NCI-H226 (cell line): ENCODE measurements around the gene STEAP1B.

ENCODE experiments used
- DNase-seq: peaks from one replicate; pipeline ENCODE4 v3.0.0-alpha.2; 2015

The STEAP1B gene

GRCh38 chr7:22427104-22427503 is 72.9 kb downstream of the STEAP1B start:
- no peak for DNase-seq

- no peak for DNase-seq
Measured at GRCh38 chr7:22426463-22427094, 73.4 kb downstream of the STEAP1B start.

GRCh38 chr7:22425361-22425760 is 74.6 kb downstream of the STEAP1B start:
- no peak for DNase-seq

GRCh38 chr7:22422831-22423615 is 77.0 kb downstream of the STEAP1B start:
- DNase-seq: no peak

- no peak for DNase-seq
Measured at GRCh38 chr7:22420973-22421635, 78.9 kb downstream of the STEAP1B start.

GRCh38 chr7:22420008-22420407 is 80.0 kb downstream of the STEAP1B start:
- DNase-seq: no peak

DNA sequence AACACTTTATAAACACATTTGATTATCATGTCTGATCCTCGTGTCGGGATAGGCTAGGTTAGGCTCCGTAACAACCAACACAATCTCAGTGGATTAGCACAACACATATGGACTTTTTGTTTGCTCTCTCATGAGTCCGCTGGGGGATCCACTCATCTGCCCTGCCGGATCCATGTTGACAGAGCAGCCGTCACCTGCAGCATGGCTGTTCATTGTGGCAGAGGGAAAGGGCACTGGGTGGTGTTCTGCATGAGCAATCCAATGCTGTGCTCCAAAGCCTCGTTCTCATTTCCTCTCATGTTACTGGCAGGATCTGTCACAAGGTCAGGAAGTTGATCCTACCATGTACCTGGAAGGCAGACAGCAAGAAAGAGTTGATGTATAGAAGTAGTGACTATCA is 80.5 kb downstream of the STEAP1B start:
- DNase-seq: no peak

DNA sequence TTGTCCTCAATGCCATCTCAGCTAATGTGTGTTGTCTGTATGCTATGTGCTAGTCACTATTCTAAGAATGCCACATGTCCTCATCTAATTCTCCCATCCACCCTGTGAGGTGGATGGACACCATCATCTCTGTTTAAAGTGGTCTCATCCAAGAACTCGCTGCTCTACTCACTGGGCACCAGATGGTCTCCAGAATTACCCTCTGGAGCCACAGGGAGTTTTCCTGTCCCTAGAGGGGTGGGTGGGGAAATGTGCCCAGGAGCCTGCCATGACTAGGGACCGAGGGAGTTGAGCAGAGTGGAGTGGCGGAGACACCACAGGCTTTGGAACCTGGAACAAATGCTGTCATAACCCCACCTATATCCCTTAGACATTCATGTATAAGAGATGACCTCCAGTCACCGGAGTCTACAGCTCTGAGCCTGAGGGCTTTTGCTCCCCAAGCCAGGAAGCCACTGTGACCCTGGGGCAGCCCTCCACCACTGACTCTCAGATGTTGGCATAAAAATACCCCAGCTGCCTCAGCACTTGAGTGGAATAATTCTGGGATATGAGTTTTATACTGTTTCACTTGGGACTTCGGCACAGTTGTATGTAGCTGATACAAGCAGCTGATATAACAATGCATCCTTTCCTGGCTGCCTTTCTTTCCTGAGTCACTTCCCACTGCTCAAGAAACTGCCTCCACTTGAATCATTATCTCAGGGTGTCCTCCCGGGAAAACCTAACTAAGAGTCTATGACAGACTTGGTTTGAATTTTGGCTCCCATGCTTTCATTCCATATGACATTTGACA is 81.5 kb downstream of the STEAP1B start:
- no peak for DNase-seq

DNA sequence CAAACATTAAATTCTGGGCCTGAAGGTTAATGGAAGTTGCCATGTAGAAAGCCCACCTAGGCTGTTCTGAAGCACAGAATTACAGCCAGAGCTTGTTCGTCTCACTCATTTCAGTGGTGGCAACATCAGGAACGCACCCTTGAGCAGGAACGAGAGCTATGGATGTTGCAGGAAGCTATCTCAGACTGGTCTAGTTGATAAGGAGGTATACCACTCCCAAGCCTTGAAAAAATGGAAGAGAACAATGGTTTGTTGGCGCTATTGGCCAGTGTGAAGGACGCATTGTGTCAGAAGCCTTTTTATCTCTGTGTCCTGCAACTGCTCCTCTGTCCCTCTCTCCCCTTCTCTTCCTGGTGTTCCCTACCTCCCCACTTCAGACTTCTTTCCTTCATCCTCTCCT is 82.1 kb downstream of the STEAP1B start:
- DNase-seq: no peak

DNA sequence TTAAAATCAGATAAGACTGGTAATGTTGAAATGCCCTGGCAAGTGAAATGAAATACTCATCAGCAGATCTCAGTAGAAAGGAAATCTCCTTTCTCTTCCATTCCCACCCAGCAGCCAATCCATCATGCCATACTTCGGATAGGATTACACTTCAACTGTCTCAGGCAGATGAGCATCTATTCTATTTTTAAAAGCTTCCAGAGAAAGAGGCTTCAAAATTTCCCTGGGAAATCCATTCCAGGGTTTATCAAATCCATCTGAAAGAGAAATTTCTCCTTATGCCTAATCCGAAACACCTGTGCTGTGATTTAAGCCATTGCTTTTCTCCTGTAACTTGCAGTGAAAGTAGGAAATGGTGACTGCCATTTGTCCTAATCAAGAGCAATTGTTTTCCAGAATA is 82.6 kb downstream of the STEAP1B start:
- no peak for DNase-seq

- DNase-seq: no peak
Measured at GRCh38 chr7:22414424-22414823, 85.6 kb downstream of the STEAP1B start.

DNA sequence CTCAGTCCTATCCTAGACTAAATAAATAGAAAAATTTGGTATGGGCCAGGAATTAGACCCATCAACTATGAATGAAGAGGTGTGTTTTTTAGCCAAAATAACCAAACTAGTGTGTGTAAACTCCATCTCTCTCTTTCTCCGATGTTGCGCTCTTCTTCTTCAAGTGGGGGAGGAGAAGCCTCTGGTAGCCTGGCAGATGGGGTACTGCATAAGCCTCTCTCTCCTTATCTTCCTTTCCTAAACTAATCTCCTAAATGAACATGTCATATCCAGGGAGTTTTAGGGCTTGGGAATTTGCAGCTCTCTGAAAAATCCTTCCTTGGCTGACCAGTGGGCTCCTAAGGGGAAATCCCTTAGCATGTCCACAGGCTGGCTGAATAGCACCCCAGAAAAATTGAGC is 86.8 kb downstream of the STEAP1B start:
- no peak for DNase-seq

DNA sequence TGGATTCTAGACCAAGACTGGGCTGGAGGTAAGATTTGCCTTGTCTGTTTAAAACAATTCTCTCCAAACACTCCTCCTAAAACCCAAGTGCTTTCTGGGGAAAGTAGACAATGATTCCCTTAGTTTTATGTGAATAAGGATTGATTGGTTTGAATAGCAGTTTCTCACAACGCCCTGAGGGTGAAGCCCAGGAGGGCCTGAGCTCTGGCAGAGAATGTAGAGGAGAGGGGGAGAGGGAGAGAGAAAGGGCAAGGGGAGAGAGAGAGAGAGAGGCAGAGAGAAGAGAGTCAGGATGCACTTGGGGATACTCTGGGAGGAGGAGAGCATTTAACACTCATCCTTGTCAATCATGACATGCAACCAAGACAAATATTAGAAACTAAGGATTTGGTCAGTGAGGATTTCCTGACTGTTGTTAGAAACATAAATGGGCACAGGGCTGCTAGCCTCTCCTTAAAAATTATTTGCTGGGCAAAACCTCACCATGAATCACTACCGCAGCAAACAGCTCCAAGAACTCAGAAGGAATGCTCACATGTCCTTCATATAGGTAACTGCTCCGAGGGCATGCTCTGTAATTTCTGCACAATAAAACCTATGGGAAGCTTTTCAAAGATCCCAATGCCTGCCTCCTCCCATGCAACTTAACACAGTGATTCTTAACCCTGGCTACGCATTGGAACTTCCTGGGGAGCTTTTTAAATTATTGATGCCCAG is 87.9 kb downstream of the STEAP1B start:
- DNase-seq: no peak

DNA sequence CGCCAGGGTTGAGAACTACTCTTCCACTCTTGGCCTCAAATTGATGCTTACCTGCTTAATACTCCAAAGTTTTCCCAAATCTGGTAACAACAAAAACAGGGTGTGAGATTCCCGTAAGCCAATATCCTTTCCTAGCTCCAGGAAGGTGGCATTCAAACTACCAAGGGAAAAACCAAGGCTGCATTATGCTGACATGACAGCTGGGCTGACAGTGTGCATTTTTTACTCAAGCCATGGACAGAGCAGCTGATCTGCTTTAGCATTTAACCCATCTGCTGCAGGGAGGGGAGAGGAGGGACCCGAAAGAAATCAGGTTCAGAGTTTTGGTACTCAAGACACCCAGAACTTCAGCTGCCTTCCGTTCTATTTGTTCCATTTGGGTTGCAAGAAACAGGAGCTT is 93.3 kb downstream of the STEAP1B start:
- DNase-seq: no peak

DNA sequence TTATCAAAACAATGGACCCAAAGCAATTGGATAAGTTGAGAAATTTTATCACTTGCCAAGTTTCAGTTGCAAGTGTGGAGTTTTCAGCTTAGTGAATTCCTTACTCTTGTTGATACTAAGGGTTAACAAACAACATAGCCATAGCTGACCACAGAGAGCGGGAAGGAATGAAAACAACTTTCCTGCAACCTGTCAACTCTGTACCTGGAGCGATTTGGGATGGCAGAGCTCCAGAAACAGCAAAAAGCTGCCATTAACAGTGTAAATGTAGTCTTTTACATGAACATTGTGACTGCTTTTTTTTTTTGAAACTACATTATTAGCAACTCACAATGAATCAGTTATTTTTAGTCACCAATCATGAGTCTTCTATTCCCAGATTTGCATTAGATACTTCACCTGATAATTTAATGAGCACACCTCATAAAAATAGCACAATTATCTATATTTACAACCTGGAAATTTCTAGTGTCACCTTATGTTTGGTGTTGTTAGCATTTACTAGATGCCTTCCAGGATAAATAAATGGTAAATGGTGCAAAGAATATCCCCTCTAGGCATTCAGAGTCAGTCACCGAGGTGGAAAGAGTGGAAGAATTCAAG is 95.5 kb downstream of the STEAP1B start:
- no peak for DNase-seq

DNA sequence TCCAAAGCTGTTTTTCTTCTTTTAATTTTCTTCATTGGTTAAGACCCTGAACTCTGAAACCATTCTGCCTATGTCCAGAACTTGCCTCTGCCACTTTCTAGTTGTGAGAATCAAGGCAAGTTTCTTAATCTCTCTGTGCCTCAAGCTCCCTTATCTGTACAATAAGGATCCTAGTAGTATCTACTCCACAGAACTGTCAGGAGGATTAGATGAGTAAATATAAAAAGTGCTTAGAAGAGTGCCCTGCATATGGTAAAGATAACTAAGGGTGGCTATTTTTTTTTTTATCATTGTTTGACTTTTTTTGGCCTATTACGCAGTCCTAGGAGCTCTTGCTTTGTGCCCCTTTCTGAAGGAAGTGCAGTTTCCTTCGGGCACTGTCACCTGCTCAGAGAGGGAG is 96.6 kb downstream of the STEAP1B start:
- DNase-seq: no peak

DNA sequence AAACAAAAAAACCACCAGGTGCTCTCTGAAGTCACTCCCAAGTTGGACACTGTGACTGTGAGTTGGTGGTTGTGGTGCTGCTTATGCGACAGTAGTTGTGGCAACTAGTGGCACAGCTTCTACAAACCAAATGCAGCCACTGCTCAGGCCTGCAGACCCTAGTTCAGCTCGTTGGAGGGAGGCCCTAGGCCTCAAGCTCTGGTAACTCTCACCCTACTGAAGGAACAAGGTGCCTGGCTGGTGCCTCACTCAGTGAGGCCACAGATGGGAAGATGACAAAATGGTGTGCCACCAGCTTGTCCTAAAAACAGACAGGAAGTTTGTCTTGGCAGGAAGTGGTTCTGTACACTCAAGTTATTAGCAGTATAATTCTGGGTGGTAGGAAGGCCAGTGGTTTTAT is 97.7 kb downstream of the STEAP1B start:
- no peak for DNase-seq

DNA sequence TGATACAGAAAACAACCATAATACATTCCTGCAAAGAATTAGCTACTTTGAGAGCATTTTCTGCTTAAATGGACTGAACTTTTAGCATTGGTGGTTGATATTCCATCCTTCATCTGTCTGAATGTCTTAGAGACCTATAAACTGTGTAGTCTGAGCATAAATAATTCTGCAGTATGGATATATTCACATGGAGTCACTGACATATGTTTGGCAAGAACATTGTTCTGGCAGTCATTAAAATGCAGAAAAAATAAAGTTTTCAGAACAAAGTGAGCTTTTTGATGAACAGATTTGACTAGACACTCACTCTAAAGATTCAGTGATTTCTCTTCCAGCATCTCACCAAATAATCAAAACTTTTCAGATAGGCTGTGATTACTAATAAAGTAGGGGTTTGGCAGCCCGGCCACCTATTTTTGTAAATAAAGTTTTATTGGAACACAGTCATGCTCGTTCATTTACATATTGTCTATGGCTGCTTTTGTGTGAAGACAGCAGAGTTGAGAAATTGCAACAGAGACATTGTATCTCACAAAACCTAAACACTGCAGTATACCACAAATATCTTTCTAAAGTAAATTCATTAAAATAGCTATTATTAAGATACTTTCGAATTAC is 98.9 kb downstream of the STEAP1B start:
- DNase-seq: no peak

DNA sequence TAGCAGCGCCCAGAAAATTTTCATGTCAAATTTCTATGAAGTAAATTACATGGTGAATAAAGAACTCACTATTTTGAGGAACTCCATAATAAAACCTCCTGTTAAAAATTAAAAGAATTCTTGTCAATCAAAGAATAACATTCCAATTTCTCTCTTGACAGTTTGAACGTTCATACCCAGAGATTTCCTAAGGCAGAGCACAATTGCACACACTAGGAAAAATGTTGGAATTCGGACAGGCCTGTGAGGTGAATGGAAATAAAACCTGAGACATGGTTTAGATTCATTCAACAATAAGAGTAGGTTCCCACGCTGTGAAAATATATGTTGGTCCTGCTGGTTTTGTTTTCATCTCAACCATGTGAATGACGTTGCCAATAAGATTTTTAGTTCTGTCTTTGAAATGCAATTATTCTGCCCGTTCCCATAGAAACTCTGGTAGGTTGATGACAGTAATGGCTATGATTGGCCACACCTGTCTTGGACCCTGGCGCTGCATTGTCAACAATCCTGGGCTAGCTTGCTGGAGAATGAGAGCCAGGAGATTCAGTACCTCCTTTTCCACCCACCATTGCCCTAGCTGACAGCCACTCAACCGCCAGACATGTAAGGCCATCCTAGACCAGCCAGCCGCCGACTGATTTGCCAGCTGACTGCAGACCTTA is 99.7 kb downstream of the STEAP1B start:
- DNase-seq: no peak

- DNase-seq: no peak
Measured at GRCh38 chr7:22399546-22399945, 100.4 kb downstream of the STEAP1B start.

DNA sequence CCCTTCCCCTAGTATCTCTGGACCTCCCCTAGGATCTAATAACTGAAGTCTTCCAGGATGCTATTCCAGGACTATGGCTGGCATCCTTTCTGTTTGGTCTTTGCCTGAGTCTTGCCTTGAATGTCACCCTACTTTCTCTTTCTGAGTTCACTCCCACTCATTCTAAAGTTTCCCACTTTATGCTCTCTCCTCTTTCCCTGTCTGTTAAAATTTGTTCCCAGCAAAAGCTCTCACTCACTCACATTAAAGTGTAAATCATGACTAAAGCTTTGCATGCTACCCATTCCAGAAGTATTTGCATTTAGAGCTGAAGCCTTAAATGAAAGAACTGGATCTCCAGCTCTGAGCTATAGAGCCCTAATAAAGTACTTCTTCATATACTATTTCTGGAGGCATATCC is 100.9 kb downstream of the STEAP1B start:
- DNase-seq: no peak
